HepG2 (cell line): ENCODE measurements around the gene SLC13A5. TPM values are rescaled to one million over a fixed set of nuclear protein-coding genes. Genes with fewer than 3 reads are reported as not detected.
A peak's percentile ranks its signal among the peaks of the same experiment; 100 is the strongest.

Experiments
- BHLHE40 ChIP-seq: IDR thresholded peaks from 2 replicates; pipeline ENCODE4 v1.6.1; 2011; ENCODE audit warnings: low read length, improper control_type of control experiment
- DNMT1 ChIP-seq: sonication (generic); formaldehyde crosslinking; IDR thresholded peaks from 2 replicates; pipeline ENCODE4 v1.5.1; 2020; ENCODE audit warnings: mild to moderate bottlenecking, missing genetic modification reagents
- EHMT2 ChIP-seq: fragments of 200-600 bp; sonication (generic); IDR thresholded peaks from 2 replicates; pipeline ENCODE4 v1.7.0; 2017; ENCODE audit warnings: antibody characterized with exemption, low read depth, low read length, borderline replicate concordance
- GABPB1 ChIP-seq: IDR thresholded peaks from 2 replicates; pipeline ENCODE4 v1.6.1; 2016; ENCODE audit warnings: mild to moderate bottlenecking, missing genetic modification reagents, moderate library complexity, missing compliant biosample characterization
- HHEX ChIP-seq: IDR thresholded peaks from 2 replicates; pipeline ENCODE4 v1.6.1; 2016; ENCODE audit warnings: control low read depth
- HMG20A ChIP-seq: IDR thresholded peaks from 2 replicates; pipeline ENCODE4 v1.6.1; 2016; ENCODE audit warnings: borderline replicate concordance
- JARID2 ChIP-seq: sonication (generic); formaldehyde crosslinking; IDR thresholded peaks from 2 replicates; pipeline ENCODE4 v1.8.1; 2023; ENCODE audit warnings: missing genetic modification reagents, inconsistent platforms; ENCODE audit not compliant: insufficient replicate concordance
- MTERF4 ChIP-seq: sonication (generic); formaldehyde crosslinking; IDR thresholded peaks from 2 replicates; pipeline ENCODE4 v1.8.0; 2023; ENCODE audit warnings: mild to moderate bottlenecking, missing genetic modification reagents
- MTF2 ChIP-seq: sonication (generic); formaldehyde crosslinking; IDR thresholded peaks from 2 replicates; pipeline ENCODE4 v1.5.0; 2020; ENCODE audit warnings: missing genetic modification reagents, borderline replicate concordance
- MZF1 ChIP-seq: sonication (generic); formaldehyde crosslinking; IDR thresholded peaks from 2 replicates; pipeline ENCODE4 v1.8.1; 2023; ENCODE audit warnings: mild to moderate bottlenecking, missing genetic modification reagents, borderline replicate concordance
- NBN ChIP-seq: fragments of 450-650 bp; conservative IDR thresholded peaks from 2 replicates; pipeline ENCODE4 v1.6.1; 2017
- NPAS2 ChIP-seq: sonication (generic); formaldehyde crosslinking; IDR thresholded peaks from 2 replicates; pipeline ENCODE4 v1.8.0; 2022; ENCODE audit warnings: mild to moderate bottlenecking, missing genetic modification reagents, borderline replicate concordance
- PRMT3 ChIP-seq: sonication (generic); formaldehyde crosslinking; IDR thresholded peaks from 2 replicates; pipeline ENCODE4 v1.8.1; 2022; ENCODE audit warnings: low read depth, mild to moderate bottlenecking, moderate library complexity, missing genetic modification reagents, borderline replicate concordance
- RBFOX2 ChIP-seq: fragments of 200-400 bp; formaldehyde crosslinking; IDR thresholded peaks from 2 replicates; pipeline ENCODE4 v1.6.1; 2017; ENCODE audit warnings: low read depth, mild to moderate bottlenecking, low read length
- U2AF2 ChIP-seq: fragments of 200-400 bp; formaldehyde crosslinking; IDR thresholded peaks from 2 replicates; pipeline ENCODE4 v1.6.1; 2017; ENCODE audit warnings: low read depth, mild to moderate bottlenecking, low read length
- ZEB1 ChIP-seq: IDR thresholded peaks from 2 replicates; pipeline ENCODE4 v1.6.1; 2012; ENCODE audit warnings: mild to moderate bottlenecking, low read depth, inconsistent platforms; ENCODE audit not compliant: insufficient replicate concordance
- ZFP37 ChIP-seq: sonication (generic); formaldehyde crosslinking; IDR thresholded peaks from 2 replicates; pipeline ENCODE4 v1.4.0; 2020; ENCODE audit warnings: missing genetic modification reagents, borderline replicate concordance
- ZNF577 ChIP-seq: sonication (generic); formaldehyde crosslinking; IDR thresholded peaks from 2 replicates; pipeline ENCODE4 v1.4.0; 2020; ENCODE audit warnings: mild to moderate bottlenecking, low read depth, missing genetic modification reagents, borderline replicate concordance
- ZNF619 ChIP-seq: sonication (generic); formaldehyde crosslinking; IDR thresholded peaks from 2 replicates; pipeline ENCODE4 v1.4.0; 2020; ENCODE audit warnings: mild to moderate bottlenecking, missing genetic modification reagents
- ZSCAN30 ChIP-seq: sonication (generic); formaldehyde crosslinking; IDR thresholded peaks from 2 replicates; pipeline ENCODE4 v1.5.0; 2020; ENCODE audit warnings: mild to moderate bottlenecking, missing genetic modification reagents
- ZSCAN31 ChIP-seq: sonication (generic); formaldehyde crosslinking; IDR thresholded peaks from 2 replicates; pipeline ENCODE4 v1.5.0; 2020; ENCODE audit warnings: low read depth, mild to moderate bottlenecking, missing genetic modification reagents
- polyA plus RNA-seq, 8 experiments: library from polyadenylated mRNA; depleted of rRNA in 3 of 8; stranded (reverse) in 7 of 8; unstranded in 1 of 8; fragments of >200 nt; fragmentation: Illumina TruSeq in 4 of 8; extraction: Trizol in 4 of 8; gene quantifications; 2 replicates each; pipeline versions ENCODE4 v1.2.1 to v1.2.3, GENCODE V29; 2011 to 2016; ENCODE audit warnings: low read depth in 4 of 8, missing spikeins in 1 of 8, mixed read lengths in 1 of 8; ENCODE audit not compliant: insufficient read depth in 1 of 8
- total RNA-seq, 5 experiments: library from RNA; depleted of rRNA; stranded (reverse); fragments of >200 nt; fragmentation: Illumina TruSeq; extraction: Trizol; gene quantifications; 2 replicates each; pipeline ENCODE4 v1.2.3, GENCODE V29; 2016; ENCODE audit warnings: low read depth in 1 of 5
- TF ChIP-seq, protein P1 (sequence below): sonication (generic); formaldehyde crosslinking; IDR thresholded peaks from 2 replicates; pipeline ENCODE4 v1.5.1; 2020; ENCODE audit warnings: mild to moderate bottlenecking, moderate library complexity, missing genetic modification reagents
- TF ChIP-seq, protein P2 (sequence below): IDR thresholded peaks from 2 replicates; pipeline ENCODE4 v1.6.1; 2018; ENCODE audit warnings: missing genetic modification reagents, mild to moderate bottlenecking, missing compliant biosample characterization
- TF ChIP-seq, protein P3 (sequence below): sonication (generic); formaldehyde crosslinking; IDR thresholded peaks from 2 replicates; pipeline ENCODE4 v1.4.0; 2020; ENCODE audit warnings: missing genetic modification reagents

Gene SLC13A5
- total and polyA plus RNA-seq, 2 of the 13 experiments (the other 11 are each of a cell fraction or from before 2014, with no cell fraction given), result 42.8 to 310 TPM

DNA sequence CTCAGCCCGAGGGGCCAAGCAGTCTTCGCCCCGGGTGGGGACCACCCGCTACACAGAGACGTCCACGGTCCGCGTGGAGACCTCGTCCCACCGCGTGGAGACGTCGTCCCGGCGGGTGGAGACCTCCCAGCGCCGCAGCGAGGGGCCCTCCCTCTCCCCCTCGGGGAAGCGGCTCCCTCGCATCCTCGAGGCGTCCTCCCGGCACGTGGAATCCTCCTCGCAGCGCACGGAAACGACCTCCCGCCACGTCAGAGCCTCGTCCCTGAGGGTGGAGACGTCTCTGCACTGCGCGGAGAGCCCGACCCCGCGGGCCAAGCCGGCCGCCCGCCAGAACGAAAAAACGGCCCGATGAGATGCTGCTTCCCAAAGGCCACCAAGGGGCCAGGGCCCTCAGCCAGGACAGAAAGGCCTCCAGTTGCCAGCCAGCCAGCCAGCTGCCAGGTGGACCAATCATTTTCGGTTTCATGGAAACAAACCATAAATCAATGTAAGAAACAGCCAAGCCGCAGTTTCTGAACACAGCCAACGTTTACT, 61.2 kb downstream of the SLC13A5 start (continued):
- TF ChIP-seq, protein P1, sequence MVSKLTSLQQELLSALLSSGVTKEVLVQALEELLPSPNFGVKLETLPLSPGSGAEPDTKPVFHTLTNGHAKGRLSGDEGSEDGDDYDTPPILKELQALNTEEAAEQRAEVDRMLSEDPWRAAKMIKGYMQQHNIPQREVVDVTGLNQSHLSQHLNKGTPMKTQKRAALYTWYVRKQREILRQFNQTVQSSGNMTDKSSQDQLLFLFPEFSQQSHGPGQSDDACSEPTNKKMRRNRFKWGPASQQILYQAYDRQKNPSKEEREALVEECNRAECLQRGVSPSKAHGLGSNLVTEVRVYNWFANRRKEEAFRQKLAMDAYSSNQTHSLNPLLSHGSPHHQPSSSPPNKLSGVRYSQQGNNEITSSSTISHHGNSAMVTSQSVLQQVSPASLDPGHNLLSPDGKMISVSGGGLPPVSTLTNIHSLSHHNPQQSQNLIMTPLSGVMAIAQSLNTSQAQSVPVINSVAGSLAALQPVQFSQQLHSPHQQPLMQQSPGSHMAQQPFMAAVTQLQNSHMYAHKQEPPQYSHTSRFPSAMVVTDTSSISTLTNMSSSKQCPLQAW (CRISPR knock-in tag), result peak; percentile 83
- TF ChIP-seq ZNF619 (CRISPR knock-in tag) (peak; percentile 96), ZNF577 (peak; percentile 85; the same call in 1 of the 2 replicates), JARID2 (CRISPR knock-in tag) (peak; percentile 48), MTERF4 (peak; percentile 95), ZFP37 (CRISPR knock-in tag) (peak; percentile 54; the same call in 1 of the 2 replicates), HMG20A (CRISPR knock-in tag) (no peak), MZF1 (no peak), EHMT2 (no peak), ZSCAN31 (peak; percentile 98), ZSCAN30 (CRISPR knock-in tag) (peak; percentile 97), HHEX (CRISPR knock-in tag) (no peak), U2AF2 (no peak), PRMT3 (CRISPR knock-in tag) (peak; percentile 97; the same call in 1 of the 2 replicates), NPAS2 (CRISPR knock-in tag) (no peak), MTF2 (no peak; the same call in 1 of the 2 replicates), DNMT1 (CRISPR knock-in tag) (no peak), ZEB1 (no peak), GABPB1 (CRISPR knock-in tag) (peak; percentile 75; the same call in 1 of the 2 replicates), RBFOX2 (peak; percentile 84), BHLHE40 (no peak), NBN (no peak)
- TF ChIP-seq, protein P2, sequence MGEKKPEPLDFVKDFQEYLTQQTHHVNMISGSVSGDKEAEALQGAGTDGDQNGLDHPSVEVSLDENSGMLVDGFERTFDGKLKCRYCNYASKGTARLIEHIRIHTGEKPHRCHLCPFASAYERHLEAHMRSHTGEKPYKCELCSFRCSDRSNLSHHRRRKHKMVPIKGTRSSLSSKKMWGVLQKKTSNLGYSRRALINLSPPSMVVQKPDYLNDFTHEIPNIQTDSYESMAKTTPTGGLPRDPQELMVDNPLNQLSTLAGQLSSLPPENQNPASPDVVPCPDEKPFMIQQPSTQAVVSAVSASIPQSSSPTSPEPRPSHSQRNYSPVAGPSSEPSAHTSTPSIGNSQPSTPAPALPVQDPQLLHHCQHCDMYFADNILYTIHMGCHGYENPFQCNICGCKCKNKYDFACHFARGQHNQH (CRISPR knock-in tag), result no peak; the same call in 1 of the 2 replicates
- TF ChIP-seq, protein P3, sequence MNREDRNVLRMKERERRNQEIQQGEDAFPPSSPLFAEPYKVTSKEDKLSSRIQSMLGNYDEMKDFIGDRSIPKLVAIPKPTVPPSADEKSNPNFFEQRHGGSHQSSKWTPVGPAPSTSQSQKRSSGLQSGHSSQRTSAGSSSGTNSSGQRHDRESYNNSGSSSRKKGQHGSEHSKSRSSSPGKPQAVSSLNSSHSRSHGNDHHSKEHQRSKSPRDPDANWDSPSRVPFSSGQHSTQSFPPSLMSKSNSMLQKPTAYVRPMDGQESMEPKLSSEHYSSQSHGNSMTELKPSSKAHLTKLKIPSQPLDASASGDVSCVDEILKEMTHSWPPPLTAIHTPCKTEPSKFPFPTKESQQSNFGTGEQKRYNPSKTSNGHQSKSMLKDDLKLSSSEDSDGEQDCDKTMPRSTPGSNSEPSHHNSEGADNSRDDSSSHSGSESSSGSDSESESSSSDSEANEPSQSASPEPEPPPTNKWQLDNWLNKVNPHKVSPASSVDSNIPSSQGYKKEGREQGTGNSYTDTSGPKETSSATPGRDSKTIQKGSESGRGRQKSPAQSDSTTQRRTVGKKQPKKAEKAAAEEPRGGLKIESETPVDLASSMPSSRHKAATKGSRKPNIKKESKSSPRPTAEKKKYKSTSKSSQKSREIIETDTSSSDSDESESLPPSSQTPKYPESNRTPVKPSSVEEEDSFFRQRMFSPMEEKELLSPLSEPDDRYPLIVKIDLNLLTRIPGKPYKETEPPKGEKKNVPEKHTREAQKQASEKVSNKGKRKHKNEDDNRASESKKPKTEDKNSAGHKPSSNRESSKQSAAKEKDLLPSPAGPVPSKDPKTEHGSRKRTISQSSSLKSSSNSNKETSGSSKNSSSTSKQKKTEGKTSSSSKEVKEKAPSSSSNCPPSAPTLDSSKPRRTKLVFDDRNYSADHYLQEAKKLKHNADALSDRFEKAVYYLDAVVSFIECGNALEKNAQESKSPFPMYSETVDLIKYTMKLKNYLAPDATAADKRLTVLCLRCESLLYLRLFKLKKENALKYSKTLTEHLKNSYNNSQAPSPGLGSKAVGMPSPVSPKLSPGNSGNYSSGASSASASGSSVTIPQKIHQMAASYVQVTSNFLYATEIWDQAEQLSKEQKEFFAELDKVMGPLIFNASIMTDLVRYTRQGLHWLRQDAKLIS (CRISPR knock-in tag), result 0 out of 2 replicates have a peak, but pooled peaks have one; percentile 71
